Progenitor cell of endocrine pancreas (in vitro differentiated cells): ENCODE data around the gene PCDHGA8. TPM values are rescaled to one million over a fixed set of nuclear protein-coding genes. Genes with fewer than 3 reads are reported as not detected.
"Not testable (repeated sequence)": the region's sequence is repeated elsewhere in the genome, so short reads cannot be mapped to it uniquely, and the experiment has no call there.

Experiments used
- DNase-seq: peaks from one replicate; pipeline ENCODE4 v3.0.0; 2021; ENCODE audit warnings: low spot score; ENCODE audit not compliant: unreplicated experiment
- H3K27ac Mint-ChIP-seq: 2 replicates; pipeline ENCODE4 v1.8.0; 2021; ENCODE audit warnings: mild to moderate bottlenecking, moderate library complexity, mixed read lengths
- H3K27me3 Mint-ChIP-seq: 2 replicates; pipeline ENCODE4 v1.8.0; 2021; ENCODE audit warnings: mixed read lengths
- H3K36me3 Mint-ChIP-seq: 2 replicates; pipeline ENCODE4 v1.8.0; 2022; ENCODE audit warnings: mixed read lengths; ENCODE audit not compliant: insufficient read depth
- H3K4me1 Mint-ChIP-seq: 2 replicates; pipeline ENCODE4 v1.8.0; 2021; ENCODE audit warnings: low read depth, mixed read lengths
- H3K4me3 Mint-ChIP-seq: 2 replicates; pipeline ENCODE4 v1.8.0; 2021; ENCODE audit warnings: low read depth, mild to moderate bottlenecking, moderate library complexity, mixed read lengths
- H3K9me3 Mint-ChIP-seq: 2 replicates; pipeline ENCODE4 v1.8.0; 2021; ENCODE audit warnings: low read depth, mixed read lengths
- CTCF ChIP-seq: fragments of 200-600 bp; sonication (generic); IDR thresholded peaks from one replicate; pipeline ENCODE4 v1.5.0; 2021; ENCODE audit warnings: antibody characterized with exemption, mild to moderate bottlenecking; ENCODE audit not compliant: unreplicated experiment
- total RNA-seq: library from RNA; stranded (reverse); gene quantifications from 2 replicates; pipeline ENCODE4 v1.2.1, GENCODE V29; 2021

The PCDHGA8 gene
- total RNA-seq, 1 donor from 2014 or later, result 1.5 TPM

GRCh38 chr5:141427783-141428426, 35.5 kb downstream of the PCDHGA8 start:
- Mint-ChIP-seq H3K4me3 (no peak overlapping the region), H3K36me3 (peaks cover 65% of the 10 kb centered on the region), H3K4me1 (no peaks in the 10 kb centered on the region), H3K27me3 (no peaks in the 10 kb centered on the region), H3K27ac (peak overlapping the region; percentile 79), H3K9me3 (peaks cover 55% of the 10 kb centered on the region)
- TF ChIP-seq CTCF, result no peak
- DNase-seq, result no peak

- no peak for DNase-seq
- H3K4me1 Mint-ChIP-seq, result no peaks in the 10 kb centered on the region
- H3K27me3 Mint-ChIP-seq, result no peaks in the 10 kb centered on the region
- H3K27ac Mint-ChIP-seq, result peak within 1 kb of the TSS; percentile 93
- H3K9me3 Mint-ChIP-seq, result peaks cover 54% of the 10 kb centered on the region
- H3K36me3 Mint-ChIP-seq, result peaks cover 63% of the 10 kb centered on the region
- H3K4me3 Mint-ChIP-seq, result no peak within 1 kb of the TSS
- TF ChIP-seq CTCF, result no peak
These were observed 38.1 kb downstream of the PCDHGA8 start, which contains the start of gene PCDHGA12 for GRCh38 chr5:141430332-141431113. TSS of gene PCDHGA12 (plus strand) at chr5:141430507. CDS start at chr5:141430760, 253 bp downstream.

GRCh38 chr5:141431286-141431685, 38.9 kb downstream of the PCDHGA8 start:
- TF ChIP-seq CTCF, result no peak
- Mint-ChIP-seq H3K4me1 (no peaks in the 10 kb centered on the region), H3K4me3 (no peak overlapping the region), H3K36me3 (peaks cover 59% of the 10 kb centered on the region), H3K27me3 (no peaks in the 10 kb centered on the region), H3K9me3 (peaks cover 51% of the 10 kb centered on the region), H3K27ac (peak overlapping the region; percentile 77)
- no peak for DNase-seq

GRCh38 chr5:141432308-141432707, 39.9 kb downstream of the PCDHGA8 start:
- not testable (repeated sequence) for H3K4me1 Mint-ChIP-seq, H3K4me3 Mint-ChIP-seq, DNase-seq, H3K27me3 Mint-ChIP-seq
- Mint-ChIP-seq H3K9me3 (peaks cover 51% of the 10 kb centered on the region), H3K36me3 (peaks cover 53% of the 10 kb centered on the region), H3K27ac (peak overlapping the region; percentile 77)

GRCh38 chr5:141432726-141433125, 40.3 kb downstream of the PCDHGA8 start:
- H3K36me3 Mint-ChIP-seq, result peaks cover 52% of the 10 kb centered on the region
- H3K4me3 Mint-ChIP-seq, result not testable (repeated sequence)
- peaks cover 51% of the 10 kb centered on the region for H3K9me3 Mint-ChIP-seq

GRCh38 chr5:141434006-141434405, 41.6 kb downstream of the PCDHGA8 start:
- no peaks in the 10 kb centered on the region for H3K4me1 Mint-ChIP-seq
- peaks cover 48% of the 10 kb centered on the region for H3K9me3 Mint-ChIP-seq
- no peaks in the 10 kb centered on the region for H3K27me3 Mint-ChIP-seq
- peaks cover 47% of the 10 kb centered on the region for H3K36me3 Mint-ChIP-seq
- no peak for TF ChIP-seq CTCF
- no peak overlapping the region for H3K4me3 Mint-ChIP-seq
- peak overlapping the region; percentile 56 for H3K27ac Mint-ChIP-seq
- DNase-seq, result no peak

More at GRCh38 chr5:141432726-141433125, 40.3 kb downstream of the PCDHGA8 start:
- DNase-seq, H3K27me3 Mint-ChIP-seq, H3K27ac Mint-ChIP-seq, H3K4me1 Mint-ChIP-seq: not testable (repeated sequence)
